Mesodermal cell (in vitro differentiated cells): ENCODE data around the gene STPG3.

Experiments
- H3K27ac ChIP-seq: 2 replicates; pipeline ENCODE4 v1.7.0; 2013; ENCODE audit warnings: mild to moderate bottlenecking, low read depth, low read length, moderate library complexity; ENCODE audit not compliant: severe bottlenecking
- H3K36me3 ChIP-seq: 2 replicates; pipeline ENCODE4 v1.7.1; 2013; ENCODE audit warnings: mild to moderate bottlenecking, low read length, moderate library complexity; ENCODE audit not compliant: control insufficient read depth, insufficient read depth
- H3K4me1 ChIP-seq: one replicate; pipeline ENCODE4 v1.7.1; 2013; ENCODE audit warnings: mild to moderate bottlenecking, low read length; ENCODE audit not compliant: insufficient read depth, control insufficient read depth, poor library complexity, severe bottlenecking
- H3K4me3 ChIP-seq: 2 replicates; pipeline ENCODE4 v1.7.0; 2013; ENCODE audit warnings: low read length, control low read depth, mild to moderate bottlenecking; ENCODE audit not compliant: insufficient read depth, poor library complexity, severe bottlenecking; ENCODE audit errors: extremely low read depth
- H3K9me3 ChIP-seq: 2 replicates; pipeline ENCODE4 v1.7.1; 2013; ENCODE audit warnings: mild to moderate bottlenecking, low read length, moderate library complexity; ENCODE audit not compliant: control insufficient read depth
- WGBS, 2 experiments: methylation state at CpG; one replicate each; pipeline ENCODE4 v1.1.5; 2013; ENCODE audit warnings: missing lambda C conversion rate in 2 of 2; ENCODE audit not compliant: insufficient coverage in 2 of 2; 5-methylcytosine and 5-hydroxymethylcytosine counted together

Gene STPG3

GRCh38 chr9:137279741-137280473, 28.8 kb downstream of the STPG3 start:
- Histone ChIP-seq H3K9me3 (no peaks in the 10 kb centered on the region), H3K27ac (no peak overlapping the region), H3K4me1 (peaks cover 23% of the 10 kb centered on the region), H3K4me3 (no peak overlapping the region), H3K36me3 (peaks cover 40% of the 10 kb centered on the region)
- 98% methylated on average over 36 to 37 of the region's 41 CpGs for WGBS, 2 experiments

DNA sequence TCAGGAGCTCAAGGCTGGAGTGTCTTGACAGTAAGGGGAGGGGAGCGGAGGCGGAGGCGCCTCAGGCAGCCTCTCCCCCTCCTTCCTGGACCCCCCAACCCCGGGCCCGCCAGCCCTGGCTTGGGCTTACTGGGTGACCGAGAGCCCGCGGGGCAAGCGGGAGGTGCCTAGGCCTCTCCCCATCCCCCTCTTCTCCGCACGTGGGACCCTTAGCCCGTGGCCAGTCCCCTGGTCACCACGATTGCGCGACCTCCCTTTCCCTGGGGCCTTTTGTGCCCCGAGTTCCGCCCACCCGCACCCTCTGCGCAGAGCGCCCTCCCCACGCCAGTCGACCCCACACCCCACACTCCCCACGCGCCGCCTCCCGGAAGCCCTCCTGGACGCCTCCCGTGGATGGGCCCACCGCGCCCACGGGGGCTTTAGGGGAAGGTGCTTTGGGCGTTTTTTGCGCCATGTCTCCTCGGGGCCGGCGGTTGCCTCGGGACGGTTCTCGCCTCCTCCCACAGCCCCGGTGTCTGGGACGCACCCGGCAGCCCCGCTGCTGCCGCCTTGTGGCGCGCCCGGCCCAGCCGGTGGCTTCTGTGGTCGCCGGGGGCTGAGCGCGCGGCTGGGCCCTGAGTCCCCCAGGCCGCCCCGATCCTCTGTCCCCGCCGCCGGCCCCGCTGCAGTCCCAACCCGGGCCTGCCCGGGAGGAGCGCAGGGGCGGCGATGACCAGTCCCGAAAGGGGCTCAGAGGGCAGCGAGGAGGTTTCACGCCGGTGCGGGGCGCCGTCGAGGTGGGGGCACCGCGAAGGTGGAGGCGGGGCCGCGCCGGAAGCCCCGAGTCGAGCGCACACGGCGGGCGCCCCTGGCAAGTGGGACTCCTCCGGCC, 29.6 kb downstream of the STPG3 start:
- no peaks in the 10 kb centered on the region for H3K9me3 ChIP-seq
- 71 to 89% methylated on average over 57 to 80 of the region's 85 CpGs for WGBS, 2 experiments
- peaks cover 19% of the 10 kb centered on the region for H3K4me1 ChIP-seq
- H3K36me3 ChIP-seq = peaks cover 40% of the 10 kb centered on the region
- H3K27ac ChIP-seq = no peak overlapping the region
- H3K4me3 ChIP-seq = no peak overlapping the region

DNA sequence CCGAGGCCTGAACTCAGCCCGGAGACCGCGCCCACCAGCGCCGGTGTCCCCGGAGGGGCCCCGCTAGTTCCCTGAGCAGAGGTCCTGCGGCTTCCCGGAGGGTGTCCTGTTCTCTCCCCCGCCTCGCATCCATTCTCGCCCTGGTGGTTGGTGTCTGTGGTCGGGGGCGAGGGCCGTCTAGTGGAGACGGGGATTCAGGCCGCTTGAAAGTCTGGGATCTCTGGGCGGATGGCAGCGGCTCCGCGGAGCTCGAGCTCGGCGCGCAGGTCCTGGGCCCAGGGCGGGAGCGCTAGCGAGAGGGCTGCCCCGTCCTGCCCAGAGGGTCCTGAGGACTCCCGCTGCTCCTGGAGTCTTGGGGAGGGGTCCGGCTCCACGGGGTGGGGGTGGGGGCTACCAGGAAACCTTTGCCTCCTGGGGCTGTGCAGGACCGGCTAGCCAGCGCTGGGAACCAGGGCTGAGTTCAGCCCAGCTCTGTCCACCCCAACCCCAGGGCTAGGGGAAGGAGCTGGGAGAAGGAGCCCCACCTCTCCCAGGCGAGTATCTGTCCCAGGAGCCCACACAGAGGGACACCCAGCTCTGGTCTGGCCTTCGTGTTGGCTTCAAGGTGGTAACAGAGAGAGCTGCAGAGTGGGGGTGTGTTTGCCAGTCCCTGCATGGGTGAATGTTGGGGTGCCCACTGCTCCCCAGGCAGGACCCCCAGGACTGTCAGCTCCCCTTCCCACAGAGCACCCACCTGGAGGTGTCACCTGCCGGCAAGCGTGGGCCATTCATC, 30.4 kb downstream of the STPG3 start:
- peaks cover 11% of the 10 kb centered on the region for H3K4me1 ChIP-seq
- H3K9me3 ChIP-seq = no peaks in the 10 kb centered on the region
- 93% methylated on average over 33 to 35 of the region's 39 CpGs for WGBS, 2 experiments
- no peak overlapping the region for H3K4me3 ChIP-seq
- H3K27ac ChIP-seq = no peak overlapping the region
- H3K36me3 ChIP-seq = peaks cover 40% of the 10 kb centered on the region

- WGBS, 2 experiments = 66 to 70% methylated on average over 12 to 14 of the region's 14 CpGs
- Histone ChIP-seq H3K4me1 (no peaks in the 10 kb centered on the region), H3K36me3 (peaks cover 19% of the 10 kb centered on the region), H3K4me3 (no peak overlapping the region), H3K27ac (no peak overlapping the region), H3K9me3 (no peaks in the 10 kb centered on the region)
Measured at GRCh38 chr9:137286975-137287383, 35.9 kb downstream of the STPG3 start.

GRCh38 chr9:137293094-137293481, 42.0 kb downstream of the STPG3 start:
- 82 to 93% methylated on average over 12 of the region's 15 CpGs for WGBS, 2 experiments
- Histone ChIP-seq H3K36me3 (no peaks in the 10 kb centered on the region), H3K27ac (no peak overlapping the region), H3K9me3 (no peaks in the 10 kb centered on the region), H3K4me1 (peaks cover 3% of the 10 kb centered on the region), H3K4me3 (no peak overlapping the region)

DNA sequence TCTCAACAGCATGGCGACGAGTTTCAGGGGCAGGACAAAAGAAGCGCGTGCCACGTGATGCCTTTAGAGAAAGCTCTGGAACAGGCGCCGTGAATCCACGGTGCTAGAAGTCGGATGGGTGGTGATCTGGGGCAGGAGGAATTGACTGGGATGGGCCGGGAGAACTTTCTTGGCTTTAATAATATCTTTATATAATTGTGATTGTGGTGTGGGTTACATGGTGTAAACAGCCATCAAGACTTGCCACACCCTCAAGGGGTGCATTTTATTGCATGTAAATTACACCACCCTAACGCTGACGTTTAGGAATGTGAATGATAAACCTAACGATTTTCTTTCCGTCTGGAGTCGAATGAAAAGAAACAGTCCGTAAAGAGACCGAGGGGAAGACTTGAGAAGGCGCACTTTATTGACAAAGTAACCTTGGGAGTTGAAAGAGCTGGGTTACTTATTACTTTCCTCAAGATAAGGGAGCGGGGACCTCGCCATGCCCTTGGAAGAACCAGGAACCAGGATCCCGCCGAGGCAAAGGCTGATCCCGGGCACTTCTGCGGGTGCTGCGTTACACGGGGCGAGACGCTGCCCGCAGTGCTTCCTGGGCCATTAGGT, 42.5 kb downstream of the STPG3 start:
- Histone ChIP-seq H3K27ac (no peak overlapping the region), H3K9me3 (no peaks in the 10 kb centered on the region), H3K36me3 (no peaks in the 10 kb centered on the region), H3K4me1 (peaks cover 8% of the 10 kb centered on the region), H3K4me3 (no peak overlapping the region)
- WGBS, 2 experiments = 94 to 98% methylated on average over 25 to 27 of the region's 29 CpGs

GRCh38 chr9:137294091-137294680, 43.1 kb downstream of the STPG3 start:
- no peaks in the 10 kb centered on the region for H3K36me3 ChIP-seq
- H3K4me1 ChIP-seq = peaks cover 13% of the 10 kb centered on the region
- no peak overlapping the region for H3K27ac ChIP-seq
- WGBS, 2 experiments = 80 to 84% methylated on average over 8 to 10 of the region's 11 CpGs
- no peaks in the 10 kb centered on the region for H3K9me3 ChIP-seq
- no peak overlapping the region for H3K4me3 ChIP-seq

DNA sequence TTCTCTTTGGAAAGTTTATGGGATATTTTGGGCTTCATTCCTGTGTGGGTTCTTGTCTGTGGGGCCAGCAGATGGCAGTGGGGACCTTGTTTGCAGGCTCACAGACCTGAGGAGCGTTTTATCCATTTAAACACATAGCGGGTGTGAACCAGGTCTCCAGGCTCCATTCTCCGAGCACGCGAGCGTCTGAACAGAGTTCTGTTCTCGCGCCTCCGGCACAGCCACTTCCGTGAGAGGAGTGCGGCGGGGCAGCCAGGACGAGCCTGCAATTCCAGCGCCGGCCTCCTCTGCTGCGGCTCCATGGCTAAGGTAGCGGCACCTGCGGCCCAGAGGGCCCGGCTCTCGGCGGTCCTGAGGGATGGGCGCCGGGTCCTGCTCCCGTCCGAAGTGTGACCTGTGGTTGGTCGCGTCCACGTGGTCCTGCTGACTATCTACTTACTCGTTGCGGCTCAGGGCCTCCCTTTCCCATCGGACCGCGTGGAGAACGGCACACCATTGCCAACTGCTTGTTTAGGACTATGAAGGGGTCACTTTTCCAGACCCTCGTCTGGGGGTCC, 43.7 kb downstream of the STPG3 start:
- H3K4me3 ChIP-seq = no peak overlapping the region
- no peaks in the 10 kb centered on the region for H3K9me3 ChIP-seq
- 30 to 36% methylated on average over 33 to 35 of the region's 35 CpGs for WGBS, 2 experiments
- no peaks in the 10 kb centered on the region for H3K36me3 ChIP-seq
- peaks cover 19% of the 10 kb centered on the region for H3K4me1 ChIP-seq
- H3K27ac ChIP-seq = no peak overlapping the region

DNA sequence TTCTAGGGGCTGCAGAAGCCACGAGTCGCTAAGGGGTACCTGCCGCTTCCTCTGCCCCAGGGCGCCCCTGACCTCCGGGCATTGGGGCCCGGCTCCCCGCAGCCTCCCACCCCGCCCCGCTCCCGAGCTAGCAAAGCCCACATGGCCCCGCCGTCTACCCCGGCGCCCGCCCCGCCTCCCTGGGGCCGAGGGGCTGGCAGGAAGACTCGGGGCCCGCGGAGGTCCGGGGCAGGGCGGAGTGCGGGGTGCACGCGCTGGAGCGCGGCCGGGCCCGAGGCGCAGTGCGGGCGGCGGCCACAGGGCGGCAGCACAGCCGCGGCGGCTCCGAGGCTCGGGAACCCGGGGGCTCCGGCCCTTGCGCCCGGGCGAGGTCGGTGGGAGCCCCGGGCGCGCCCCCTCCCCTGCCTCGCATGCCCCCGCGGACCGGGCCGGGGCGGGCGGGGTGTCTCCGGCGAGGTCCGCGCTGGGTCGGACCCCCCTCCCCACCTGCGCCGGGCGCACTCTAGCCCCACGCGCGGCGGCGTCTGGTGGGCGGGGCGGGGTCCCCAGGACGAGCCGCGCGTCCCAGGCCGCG, 44.2 kb downstream of the STPG3 start:
- no peak overlapping the region for H3K4me3 ChIP-seq
- WGBS, 2 experiments = 2% methylated on average over 68 of the region's 76 CpGs
- H3K9me3 ChIP-seq = no peaks in the 10 kb centered on the region
- peaks cover 25% of the 10 kb centered on the region for H3K4me1 ChIP-seq
- no peak overlapping the region for H3K27ac ChIP-seq
- no peaks in the 10 kb centered on the region for H3K36me3 ChIP-seq
